ENCODE measurements around the gene LPIN1. TPM values are rescaled to one million over a fixed set of nuclear protein-coding genes. Genes with fewer than 3 reads are reported as not detected.

Gene LPIN1
- total and polyA plus RNA-seq, 2 of the 13 experiments (the other 11 are each of a cell fraction or from before 2014, with no cell fraction given), result 9.7 to 19.4 TPM

DNA sequence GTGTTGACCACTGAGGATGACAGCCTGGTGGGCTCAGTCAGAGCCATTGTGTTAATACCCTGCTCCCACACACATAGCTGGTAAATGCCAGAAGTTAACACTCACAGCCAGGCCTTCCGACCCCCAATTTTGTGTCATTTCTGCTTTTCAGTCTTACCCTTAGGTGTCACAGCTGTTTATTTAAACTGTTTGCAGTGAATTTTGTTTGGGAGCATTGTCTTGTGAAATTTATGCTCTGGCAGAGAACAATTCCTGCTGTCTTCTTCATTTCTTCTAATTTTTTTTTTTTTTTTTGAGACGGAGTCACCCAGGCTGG is 8.2 kb downstream of the LPIN1 start (continued):
- TF ChIP-seq MEIS2 (CRISPR knock-in tag; IDR thresholded peaks at IDR 0.05) (no peak), ZBTB40 (IDR thresholded peaks at IDR 0.05) (no peak), ZBTB40 (CRISPR knock-in tag; IDR thresholded peaks at IDR 0.05) (no peak)

DNA sequence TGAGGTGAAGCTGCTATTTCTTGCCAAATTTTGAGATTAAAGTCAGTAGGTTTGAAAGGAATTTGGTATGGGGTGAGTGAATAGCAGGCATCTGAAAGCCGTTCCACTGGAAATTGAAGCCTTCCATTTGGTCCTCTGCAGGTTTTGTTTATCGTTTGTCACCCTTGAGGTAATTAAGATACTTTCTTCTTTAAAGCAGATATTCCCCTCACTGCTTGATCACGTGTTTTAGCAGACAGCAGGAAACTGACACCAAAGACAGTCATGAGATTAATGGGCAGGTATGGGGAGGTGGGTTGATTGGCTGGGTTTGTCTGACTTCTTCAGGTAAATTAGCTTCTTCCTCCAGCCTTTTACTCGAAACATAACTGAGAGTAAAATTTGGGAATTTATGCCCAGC is 10.7 kb downstream of the LPIN1 start:
- Histone ChIP-seq H3K4me2 (ENCODE audit: low read depth, low read length) (no peak overlapping the region), H4K20me1 (ENCODE audit: insufficient read depth, low read length) (no peaks in the 10 kb centered on the region; the same call in 1 of the 2 replicates), H3K9ac (ENCODE audit: insufficient read depth, low read depth, low read length) (no peak overlapping the region), H3K27me3 (ENCODE audit: control insufficient read depth in 1 of 2, insufficient read depth in 2 of 2, low read length in 2 of 2) (no peaks in the 10 kb centered on the region), H3K4me1 (ENCODE audit: insufficient read depth, low read length) (peaks cover 8% of the 10 kb centered on the region), H3K36me3 (replicated peaks in 1 of 2; ENCODE audit: control insufficient read depth in 1 of 2, insufficient read depth in 2 of 2, low read length in 2 of 2) (no peaks in the 10 kb centered on the region), H2AFZ (ENCODE audit: low read length) (no peak overlapping the region), H3K9me3 (ENCODE audit: low read length) (no peaks in the 10 kb centered on the region), H3K27ac (ENCODE audit: extremely low read length, insufficient read depth, low read length) (no peak overlapping the region), H3K4me3 (replicated peaks in 1 of 3; ENCODE audit: insufficient read depth in 1 of 3, low read depth in 2 of 3, low read length in 3 of 3) (no peak overlapping the region), H3K79me2 (ENCODE audit: insufficient read depth, low read length) (peaks cover 13% of the 10 kb centered on the region)
- WGBS (ENCODE audit: low lambda C conversion rate), result 88% methylated on average over 4 of the region's 4 CpGs
- in situ Hi-C loops (cut with HindIII; ENCODE audit: extremely low pct_ligation_motif_present, low pct_unique_long_range_greater_than_20kb) (no loop called here), intact Hi-C loops (cut with micrococcal nuclease; ENCODE audit: unreplicated experiment) (no loop called here)
- no peak for DNase-seq (ENCODE audit: low spot score)
- ChIA-PET POLR2A (no interaction called here), CTCF (ENCODE audit: low intra/inter-chr PET ratio, low total read pairs) (no interaction called here)
- no peak for FAIRE-seq
- ATAC-seq, result no peak
- no TSS peak for BruUV-seq (replicated peaks)
- TF ChIP-seq, protein P1, sequence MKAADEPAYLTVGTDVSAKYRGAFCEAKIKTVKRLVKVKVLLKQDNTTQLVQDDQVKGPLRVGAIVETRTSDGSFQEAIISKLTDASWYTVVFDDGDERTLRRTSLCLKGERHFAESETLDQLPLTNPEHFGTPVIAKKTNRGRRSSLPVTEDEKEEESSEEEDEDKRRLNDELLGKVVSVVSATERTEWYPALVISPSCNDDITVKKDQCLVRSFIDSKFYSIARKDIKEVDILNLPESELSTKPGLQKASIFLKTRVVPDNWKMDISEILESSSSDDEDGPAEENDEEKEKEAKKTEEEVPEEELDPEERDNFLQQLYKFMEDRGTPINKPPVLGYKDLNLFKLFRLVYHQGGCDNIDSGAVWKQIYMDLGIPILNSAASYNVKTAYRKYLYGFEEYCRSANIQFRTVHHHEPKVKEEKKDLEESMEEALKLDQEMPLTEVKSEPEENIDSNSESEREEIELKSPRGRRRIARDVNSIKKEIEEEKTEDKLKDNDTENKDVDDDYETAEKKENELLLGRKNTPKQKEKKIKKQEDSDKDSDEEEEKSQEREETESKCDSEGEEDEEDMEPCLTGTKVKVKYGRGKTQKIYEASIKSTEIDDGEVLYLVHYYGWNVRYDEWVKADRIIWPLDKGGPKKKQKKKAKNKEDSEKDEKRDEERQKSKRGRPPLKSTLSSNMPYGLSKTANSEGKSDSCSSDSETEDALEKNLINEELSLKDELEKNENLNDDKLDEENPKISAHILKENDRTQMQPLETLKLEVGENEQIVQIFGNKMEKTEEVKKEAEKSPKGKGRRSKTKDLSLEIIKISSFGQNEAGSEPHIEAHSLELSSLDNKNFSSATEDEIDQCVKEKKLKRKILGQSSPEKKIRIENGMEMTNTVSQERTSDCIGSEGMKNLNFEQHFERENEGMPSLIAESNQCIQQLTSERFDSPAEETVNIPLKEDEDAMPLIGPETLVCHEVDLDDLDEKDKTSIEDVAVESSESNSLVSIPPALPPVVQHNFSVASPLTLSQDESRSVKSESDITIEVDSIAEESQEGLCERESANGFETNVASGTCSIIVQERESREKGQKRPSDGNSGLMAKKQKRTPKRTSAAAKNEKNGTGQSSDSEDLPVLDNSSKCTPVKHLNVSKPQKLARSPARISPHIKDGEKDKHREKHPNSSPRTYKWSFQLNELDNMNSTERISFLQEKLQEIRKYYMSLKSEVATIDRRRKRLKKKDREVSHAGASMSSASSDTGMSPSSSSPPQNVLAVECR (CRISPR knock-in tag; IDR thresholded peaks at IDR 0.05; ENCODE audit: borderline replicate concordance), result no peak
- TF ChIP-seq IRX3 (CRISPR knock-in tag; IDR thresholded peaks at IDR 0.05; ENCODE audit: borderline replicate concordance, low read depth), result no peak
- no peak for TF ChIP-seq SNAI1 (CRISPR knock-in tag; IDR thresholded peaks at IDR 0.05; ENCODE audit: borderline replicate concordance)
- TF ChIP-seq HINFP (CRISPR knock-in tag; IDR thresholded peaks at IDR 0.05; ENCODE audit: low read depth), result no peak
- no peak for TF ChIP-seq ZNF432 (CRISPR knock-in tag; IDR thresholded peaks at IDR 0.05; ENCODE audit: borderline replicate concordance)
- no peak for TF ChIP-seq MZF1 (CRISPR knock-in tag; IDR thresholded peaks at IDR 0.05; ENCODE audit: borderline replicate concordance)
